Measurements from ENCODE around the gene MLLT6. TPM values are rescaled to one million over a fixed set of nuclear protein-coding genes. Genes with fewer than 3 reads are reported as not detected.

The MLLT6 gene
- total and polyA plus RNA-seq, 10 of the 15 experiments (the other 5 are each of a cell fraction or from before 2014, with no cell fraction given): 4.8 to 105 (median 36.3) TPM

- TF ChIP-seq PBX3 (IDR thresholded peaks at IDR 0.05; ENCODE audit: insufficient replicate concordance, low read depth, low read length) (peak; percentile 99), YBX1 (IDR thresholded peaks at IDR 0.05) (no peak), IRF4 (IDR thresholded peaks at IDR 0.05; ENCODE audit: low read depth, low read length) (peak; percentile 55), NKRF (conservative IDR thresholded peaks at IDR 0.05) (peak; percentile 61), STAT1 (conservative IDR thresholded peaks at IDR 0.05) (0 out of 2 replicates have a peak, but pooled peaks have one; percentile 31), SMAD5 (IDR thresholded peaks at IDR 0.05; ENCODE audit: low read depth) (peak; percentile 83), RELA (IDR thresholded peaks at IDR 0.05; ENCODE audit: borderline replicate concordance, partially characterized antibody) (no peak), CHD4 (IDR thresholded peaks at IDR 0.05) (no peak), SMAD1 (IDR thresholded peaks at IDR 0.05; ENCODE audit: low read depth, partially characterized antibody) (no peak), CUX1 (IDR thresholded peaks at IDR 0.05; ENCODE audit: insufficient replicate concordance, low read depth, low read length) (no peak), USF1 (IDR thresholded peaks at IDR 0.05; ENCODE audit: borderline replicate concordance, extremely low read length, insufficient read depth, low read depth, low read length) (peak; percentile 89), RELB (IDR thresholded peaks at IDR 0.05; ENCODE audit: low read depth) (peak; percentile 80; the same call in 1 of the 2 replicates), TCF12 (IDR thresholded peaks at IDR 0.05; ENCODE audit: low read depth, low read length) (no peak), BCLAF1 (IDR thresholded peaks at IDR 0.05) (no peak)
Measured at GRCh38 chr17:38752308-38753070, 47.4 kb downstream of the MLLT6 start, which contains the start of gene PSMB3 (continued).
